DOHH2 (cell line): ENCODE measurements around the gene RBM23.

ENCODE experiments used
- EZH2phosphoT487 ChIP-seq: fragments of 200-600 bp; sonication (generic); IDR thresholded peaks from 2 replicates; pipeline ENCODE4 v1.6.1; 2017; ENCODE audit warnings: borderline replicate concordance, mild to moderate bottlenecking, antibody characterized with exemption, low read length, moderate library complexity, mixed read lengths
- TF ChIP-seq, protein P1 (sequence below): fragments of 200-600 bp; sonication (generic); IDR thresholded peaks from one replicate; pipeline ENCODE4 v1.5.1; 2014; ENCODE audit warnings: antibody characterized with exemption, mild to moderate bottlenecking, low read depth, low read length; ENCODE audit not compliant: poor library complexity, severe bottlenecking

DNA sequence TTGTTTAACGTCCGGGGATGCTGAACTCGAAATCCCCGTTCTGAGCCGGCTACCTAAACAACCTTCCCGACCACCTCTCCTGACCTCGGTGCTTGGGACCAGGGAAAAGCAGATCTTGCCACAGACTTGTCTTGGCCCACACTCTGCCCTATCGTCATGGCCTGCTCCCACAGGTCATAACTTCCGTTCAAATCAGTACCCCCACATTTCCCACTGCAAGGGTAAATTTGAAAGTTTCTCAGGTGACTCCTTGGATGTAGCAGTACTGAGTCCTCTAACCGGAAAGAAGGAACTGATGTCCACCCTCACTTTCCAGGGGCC lies 612 bp upstream of the RBM23 start:
- TF ChIP-seq, protein P1, sequence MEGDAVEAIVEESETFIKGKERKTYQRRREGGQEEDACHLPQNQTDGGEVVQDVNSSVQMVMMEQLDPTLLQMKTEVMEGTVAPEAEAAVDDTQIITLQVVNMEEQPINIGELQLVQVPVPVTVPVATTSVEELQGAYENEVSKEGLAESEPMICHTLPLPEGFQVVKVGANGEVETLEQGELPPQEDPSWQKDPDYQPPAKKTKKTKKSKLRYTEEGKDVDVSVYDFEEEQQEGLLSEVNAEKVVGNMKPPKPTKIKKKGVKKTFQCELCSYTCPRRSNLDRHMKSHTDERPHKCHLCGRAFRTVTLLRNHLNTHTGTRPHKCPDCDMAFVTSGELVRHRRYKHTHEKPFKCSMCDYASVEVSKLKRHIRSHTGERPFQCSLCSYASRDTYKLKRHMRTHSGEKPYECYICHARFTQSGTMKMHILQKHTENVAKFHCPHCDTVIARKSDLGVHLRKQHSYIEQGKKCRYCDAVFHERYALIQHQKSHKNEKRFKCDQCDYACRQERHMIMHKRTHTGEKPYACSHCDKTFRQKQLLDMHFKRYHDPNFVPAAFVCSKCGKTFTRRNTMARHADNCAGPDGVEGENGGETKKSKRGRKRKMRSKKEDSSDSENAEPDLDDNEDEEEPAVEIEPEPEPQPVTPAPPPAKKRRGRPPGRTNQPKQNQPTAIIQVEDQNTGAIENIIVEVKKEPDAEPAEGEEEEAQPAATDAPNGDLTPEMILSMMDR: no peak
- no peak for TF ChIP-seq EZH2phosphoT487
